Measurements from ENCODE around the gene ITFG1.

ITFG1 gene

DNA sequence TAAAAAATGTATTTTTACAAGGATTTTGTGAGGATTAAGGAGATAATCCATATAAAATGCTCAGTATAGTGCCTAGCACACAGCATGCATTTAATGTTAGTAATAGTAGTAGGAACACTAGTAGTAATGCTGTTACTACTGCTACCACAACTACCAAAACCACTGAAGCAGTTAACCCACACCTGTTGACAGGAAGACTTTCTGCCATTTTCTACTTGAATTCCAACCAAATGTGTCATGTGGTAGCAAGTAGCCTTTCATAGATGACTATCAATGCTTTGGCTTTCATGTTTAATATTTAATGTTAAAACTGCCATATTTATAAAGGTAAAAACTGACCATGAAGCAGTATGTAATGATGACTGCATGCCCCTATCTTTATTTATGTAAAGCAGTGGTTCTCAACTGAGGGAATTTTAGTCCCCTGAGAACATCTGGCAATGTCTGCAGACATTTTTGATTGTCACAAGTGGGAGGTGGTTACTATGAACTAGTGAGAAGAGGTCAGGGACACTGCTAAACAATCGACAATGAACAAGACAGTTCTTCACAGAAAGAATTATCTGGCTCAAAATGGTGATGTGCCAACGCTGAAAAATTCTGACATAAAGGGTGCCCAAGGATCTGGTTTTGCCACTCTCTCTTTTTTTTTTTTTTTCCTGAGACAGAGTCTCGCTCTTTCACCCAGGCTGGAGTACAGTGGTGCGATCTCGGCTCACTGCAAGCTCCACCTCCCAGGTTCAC lies 89.4 kb downstream of the ITFG1 start:
- H3K27me3 ChIP-seq (ENCODE audit: control insufficient read depth, low read length), result no peaks in the 10 kb centered on the region
- no peak overlapping the region for H3K27ac ChIP-seq (ENCODE audit: low read depth, low read length)
- H3K9me2 ChIP-seq (replicated peaks; ENCODE audit: control insufficient read depth, low read length), result no peaks in the 10 kb centered on the region
- peaks cover 13% of the 10 kb centered on the region for H3K36me3 ChIP-seq (ENCODE audit: control insufficient read depth, low read length)
- H4K20me1 ChIP-seq (ENCODE audit: control insufficient read depth, insufficient read depth, low read depth, low read length), result no peaks in the 10 kb centered on the region
- H3K4me3 ChIP-seq (ENCODE audit: low read length), result no peak overlapping the region
- no peaks in the 10 kb centered on the region for H3K4me1 ChIP-seq (ENCODE audit: control insufficient read depth, low read length)
- H3K79me2 ChIP-seq (ENCODE audit: control insufficient read depth, low read length), result no peaks in the 10 kb centered on the region
- no peak for TF ChIP-seq EZH2phosphoT487 (IDR thresholded peaks at IDR 0.05; ENCODE audit: borderline replicate concordance, low read length)
- TF ChIP-seq, protein P1, sequence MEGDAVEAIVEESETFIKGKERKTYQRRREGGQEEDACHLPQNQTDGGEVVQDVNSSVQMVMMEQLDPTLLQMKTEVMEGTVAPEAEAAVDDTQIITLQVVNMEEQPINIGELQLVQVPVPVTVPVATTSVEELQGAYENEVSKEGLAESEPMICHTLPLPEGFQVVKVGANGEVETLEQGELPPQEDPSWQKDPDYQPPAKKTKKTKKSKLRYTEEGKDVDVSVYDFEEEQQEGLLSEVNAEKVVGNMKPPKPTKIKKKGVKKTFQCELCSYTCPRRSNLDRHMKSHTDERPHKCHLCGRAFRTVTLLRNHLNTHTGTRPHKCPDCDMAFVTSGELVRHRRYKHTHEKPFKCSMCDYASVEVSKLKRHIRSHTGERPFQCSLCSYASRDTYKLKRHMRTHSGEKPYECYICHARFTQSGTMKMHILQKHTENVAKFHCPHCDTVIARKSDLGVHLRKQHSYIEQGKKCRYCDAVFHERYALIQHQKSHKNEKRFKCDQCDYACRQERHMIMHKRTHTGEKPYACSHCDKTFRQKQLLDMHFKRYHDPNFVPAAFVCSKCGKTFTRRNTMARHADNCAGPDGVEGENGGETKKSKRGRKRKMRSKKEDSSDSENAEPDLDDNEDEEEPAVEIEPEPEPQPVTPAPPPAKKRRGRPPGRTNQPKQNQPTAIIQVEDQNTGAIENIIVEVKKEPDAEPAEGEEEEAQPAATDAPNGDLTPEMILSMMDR (IDR thresholded peaks at IDR 0.05; ENCODE audit: low read depth, low read length, poor library complexity, severe bottlenecking), result no peak
- H3F3A ChIP-seq (ENCODE audit: control insufficient read depth, insufficient read depth), result no peaks in the 10 kb centered on the region
- no peak overlapping the region for H3K4me2 ChIP-seq (ENCODE audit: low read length)
- H3K9me3 ChIP-seq (ENCODE audit: control insufficient read depth, insufficient read depth, low read length), result peaks cover 11% of the 10 kb centered on the region; the same call in 1 of the 2 replicates

DNA sequence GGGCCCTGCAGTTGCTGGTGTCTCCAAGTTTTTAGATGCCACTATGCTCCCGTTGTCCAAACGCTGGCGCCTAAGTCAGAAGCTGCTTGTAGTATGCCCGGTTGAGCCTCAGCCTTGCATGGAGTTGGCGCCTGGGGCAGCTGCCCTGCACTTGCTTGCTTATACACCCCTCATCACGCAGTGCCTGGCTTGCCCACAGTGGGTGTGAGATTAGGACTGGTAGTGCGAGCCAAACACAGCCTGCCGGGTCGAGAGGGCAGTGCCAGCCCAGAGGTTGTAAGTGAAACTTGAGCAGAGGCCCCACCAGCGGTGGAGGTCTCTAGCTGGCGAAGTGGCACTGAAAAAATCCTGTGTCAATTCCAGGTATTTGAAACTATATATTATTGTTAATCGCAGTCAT lies 90.3 kb downstream of the ITFG1 start:
- Histone ChIP-seq H3K36me3 (ENCODE audit: control insufficient read depth, low read length) (peaks cover 13% of the 10 kb centered on the region), H3F3A (ENCODE audit: control insufficient read depth, insufficient read depth) (no peaks in the 10 kb centered on the region), H3K79me2 (ENCODE audit: control insufficient read depth, low read length) (no peaks in the 10 kb centered on the region), H3K4me3 (ENCODE audit: low read length) (no peak overlapping the region), H3K9me3 (ENCODE audit: control insufficient read depth, insufficient read depth, low read length) (peaks cover 11% of the 10 kb centered on the region; the same call in 1 of the 2 replicates), H3K27me3 (ENCODE audit: control insufficient read depth, low read length) (no peaks in the 10 kb centered on the region), H3K9me2 (replicated peaks; ENCODE audit: control insufficient read depth, low read length) (no peaks in the 10 kb centered on the region), H4K20me1 (ENCODE audit: control insufficient read depth, insufficient read depth, low read depth, low read length) (no peaks in the 10 kb centered on the region), H3K4me2 (ENCODE audit: low read length) (no peak overlapping the region), H3K4me1 (ENCODE audit: control insufficient read depth, low read length) (no peaks in the 10 kb centered on the region), H3K27ac (ENCODE audit: low read depth, low read length) (no peak overlapping the region)
- no peak for TF ChIP-seq EZH2phosphoT487 (IDR thresholded peaks at IDR 0.05; ENCODE audit: borderline replicate concordance, low read length)
- TF ChIP-seq, protein P1 (IDR thresholded peaks at IDR 0.05; ENCODE audit: low read depth, low read length, poor library complexity, severe bottlenecking), result no peak

DNA sequence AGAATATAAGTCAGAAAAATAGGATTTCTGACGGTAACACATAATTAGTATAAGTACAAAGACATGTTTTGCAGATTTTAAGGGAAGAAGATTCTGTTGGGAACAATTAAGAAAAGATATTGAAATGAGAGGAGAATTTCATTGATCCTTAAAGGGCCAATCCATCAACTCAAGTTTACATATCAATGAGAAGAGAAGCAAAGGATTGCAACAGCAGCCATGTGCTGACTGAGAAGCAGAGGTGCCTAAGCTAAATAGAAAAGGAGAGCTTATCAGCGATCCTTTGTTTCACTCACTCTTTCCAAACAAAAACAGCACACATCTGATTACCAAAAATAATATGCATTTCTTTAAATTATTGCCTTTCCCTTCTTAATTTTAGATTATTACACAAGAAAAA lies 94.6 kb downstream of the ITFG1 start:
- Histone ChIP-seq H3K4me1 (ENCODE audit: control insufficient read depth, low read length) (no peaks in the 10 kb centered on the region), H3K4me2 (ENCODE audit: low read length) (no peak overlapping the region), H3K9me2 (replicated peaks; ENCODE audit: control insufficient read depth, low read length) (no peaks in the 10 kb centered on the region), H3F3A (ENCODE audit: control insufficient read depth, insufficient read depth) (no peaks in the 10 kb centered on the region), H3K9me3 (ENCODE audit: control insufficient read depth, insufficient read depth, low read length) (peaks cover 11% of the 10 kb centered on the region; the same call in 1 of the 2 replicates), H3K79me2 (ENCODE audit: control insufficient read depth, low read length) (no peaks in the 10 kb centered on the region), H3K36me3 (ENCODE audit: control insufficient read depth, low read length) (peaks cover 17% of the 10 kb centered on the region), H3K4me3 (ENCODE audit: low read length) (no peak overlapping the region), H3K27ac (ENCODE audit: low read depth, low read length) (no peak overlapping the region), H3K27me3 (ENCODE audit: control insufficient read depth, low read length) (no peaks in the 10 kb centered on the region), H4K20me1 (ENCODE audit: control insufficient read depth, insufficient read depth, low read depth, low read length) (no peaks in the 10 kb centered on the region)
- no peak for TF ChIP-seq EZH2phosphoT487 (IDR thresholded peaks at IDR 0.05; ENCODE audit: borderline replicate concordance, low read length)
- TF ChIP-seq, protein P1 (IDR thresholded peaks at IDR 0.05; ENCODE audit: low read depth, low read length, poor library complexity, severe bottlenecking), result no peak
